Epidermal melanocyte (primary cell): ENCODE results near the gene CMIP.

Experiments
- DNase-seq: peaks from one replicate; pipeline ENCODE4 v3.0.0; 2011; ENCODE audit warnings: low spot score; ENCODE audit not compliant: insufficient read length

CMIP gene

GRCh38 chr16:81617021-81617346 lies 172.4 kb downstream of the CMIP start:
- no peak for DNase-seq

GRCh38 chr16:81618187-81618586 lies 173.6 kb downstream of the CMIP start:
- no peak for DNase-seq

- no peak for DNase-seq
Observed at GRCh38 chr16:81618661-81619060, 174.1 kb downstream of the CMIP start.

GRCh38 chr16:81620029-81620428 lies 175.4 kb downstream of the CMIP start:
- DNase-seq, result no peak

- no peak for DNase-seq
Observed at GRCh38 chr16:81620796-81621195, 176.2 kb downstream of the CMIP start.

- no peak for DNase-seq
Observed at GRCh38 chr16:81621496-81621895, 176.9 kb downstream of the CMIP start.

- peak; percentile 51 for DNase-seq
Observed at GRCh38 chr16:81623365-81624102, 178.9 kb downstream of the CMIP start.

GRCh38 chr16:81624403-81624759 lies 179.8 kb downstream of the CMIP start:
- DNase-seq, result no peak

- no peak for DNase-seq
Observed at GRCh38 chr16:81624760-81625543, 180.3 kb downstream of the CMIP start.

- no peak for DNase-seq
Observed at GRCh38 chr16:81625544-81626153, 181.0 kb downstream of the CMIP start.

- DNase-seq, result no peak
Observed at GRCh38 chr16:81626181-81626674, 181.6 kb downstream of the CMIP start.

- DNase-seq, result no peak
Observed at GRCh38 chr16:81627024-81627423, 182.4 kb downstream of the CMIP start.

- DNase-seq, result no peak
Observed at GRCh38 chr16:81627729-81628244, 183.2 kb downstream of the CMIP start.

- no peak for DNase-seq
Observed at GRCh38 chr16:81629034-81629802, 184.6 kb downstream of the CMIP start.

- no peak for DNase-seq
Observed at GRCh38 chr16:81629896-81630634, 185.5 kb downstream of the CMIP start.

GRCh38 chr16:81630635-81631031 lies 186.0 kb downstream of the CMIP start:
- DNase-seq, result no peak

- no peak for DNase-seq
Observed at GRCh38 chr16:81632392-81633146, 188.0 kb downstream of the CMIP start.

- no peak for DNase-seq
Observed at GRCh38 chr16:81633147-81633619, 188.6 kb downstream of the CMIP start.

- no peak for DNase-seq
Observed at GRCh38 chr16:81633680-81634379, 189.2 kb downstream of the CMIP start.
